SU-DHL-6 (cell line): ENCODE measurements around the gene DBX1.

ENCODE experiments used
- H2AFZ ChIP-seq: fragments of 200-600 bp; sonication (generic); 2 replicates; pipeline ENCODE4 v1.6.1; 2014; ENCODE audit warnings: low read depth, mild to moderate bottlenecking, moderate library complexity, mixed read lengths, antibody characterized with exemption, low read length; ENCODE audit not compliant: severe bottlenecking
- H3F3A ChIP-seq: fragments of 200-600 bp; shearing (Covaris generic); 2 replicates; pipeline ENCODE4 v1.6.0; 2016; ENCODE audit warnings: antibody characterized with exemption, mild to moderate bottlenecking; ENCODE audit not compliant: insufficient read depth
- H3K27ac ChIP-seq: fragments of 200-600 bp; sonication (generic); 2 replicates; pipeline ENCODE4 v1.5.1; 2016; ENCODE audit warnings: low read depth, mild to moderate bottlenecking, low read length, moderate library complexity, mixed read lengths
- H3K27me3 ChIP-seq: fragments of 200-600 bp; sonication (generic), shearing (Covaris generic); 2 replicates; pipeline ENCODE4 v1.6.0; 2014; ENCODE audit warnings: mild to moderate bottlenecking, low read length
- H3K36me3 ChIP-seq: fragments of 200-600 bp; sonication (generic); 2 replicates; pipeline ENCODE4 v1.6.1; 2014; ENCODE audit warnings: mild to moderate bottlenecking, low read length, mixed read lengths
- H3K4me2 ChIP-seq: fragments of 300-600, 200-600 bp; shearing (Covaris generic), sonication (generic); 2 replicates; pipeline ENCODE4 v1.6.0; 2014; ENCODE audit warnings: low read length, low read depth, mild to moderate bottlenecking; ENCODE audit not compliant: poor library complexity, severe bottlenecking
- H3K4me3 ChIP-seq: fragments of 200-600 bp; sonication (generic); 2 replicates; pipeline ENCODE4 v1.5.1; 2014; ENCODE audit warnings: antibody characterized with exemption, low read length, mild to moderate bottlenecking, mixed read lengths; ENCODE audit not compliant: insufficient read depth, poor library complexity, severe bottlenecking
- H3K79me2 ChIP-seq: fragments of 200-600 bp; sonication (generic); 2 replicates; pipeline ENCODE4 v1.6.1; 2014; ENCODE audit warnings: mild to moderate bottlenecking, low read length, moderate library complexity; ENCODE audit not compliant: insufficient read depth
- H3K9ac ChIP-seq: fragments of 200-600 bp; sonication (generic); 2 replicates; pipeline ENCODE4 v1.7.0; 2014; ENCODE audit warnings: mild to moderate bottlenecking, low read length
- H3K9me2 ChIP-seq: fragments of 200-600 bp; sonication (generic); replicated peaks from 2 replicates; pipeline ENCODE4 v1.6.1; 2014; ENCODE audit warnings: low read length; ENCODE audit not compliant: insufficient read depth
- H3K9me3 ChIP-seq: fragments of 200-600 bp; sonication (generic); 2 replicates; pipeline ENCODE4 v1.6.1; 2014; ENCODE audit warnings: low read length, mixed read lengths; ENCODE audit not compliant: insufficient read depth
- H4K20me1 ChIP-seq: fragments of 200-600 bp; sonication (generic); 2 replicates; pipeline ENCODE4 v1.6.1; 2014; ENCODE audit warnings: low read depth, mild to moderate bottlenecking, antibody characterized with exemption, low read length, moderate library complexity, mixed read lengths
- CTCF ChIP-seq: fragments of 200-600 bp; sonication (generic); IDR thresholded peaks from one replicate; pipeline ENCODE4 v1.5.1; 2017; ENCODE audit warnings: antibody characterized with exemption, mild to moderate bottlenecking, low read length, moderate library complexity; ENCODE audit not compliant: insufficient read depth, poor library complexity, severe bottlenecking
- EZH2phosphoT487 ChIP-seq: fragments of 200-600 bp; sonication (generic), shearing (Covaris generic); conservative IDR thresholded peaks from 2 replicates; pipeline ENCODE4 v1.6.1; 2018; ENCODE audit warnings: mild to moderate bottlenecking, antibody characterized with exemption, low read length, moderate library complexity, mixed read lengths

The DBX1 gene

GRCh38 chr11:20197881-20198280, 37.6 kb upstream of the DBX1 start:
- H3K9me2 ChIP-seq, result no peaks in the 10 kb centered on the region
- TF ChIP-seq CTCF (no peak), EZH2phosphoT487 (no peak)
- H3K79me2 ChIP-seq, result no peaks in the 10 kb centered on the region
- H3K36me3 ChIP-seq, result no peaks in the 10 kb centered on the region
- H3K9ac ChIP-seq, result no peak overlapping the region
- no peak overlapping the region for H3K4me2 ChIP-seq
- no peak overlapping the region for H3K27ac ChIP-seq
- no peaks in the 10 kb centered on the region for H3K9me3 ChIP-seq
- no peaks in the 10 kb centered on the region for H3F3A ChIP-seq
- H3K27me3 ChIP-seq, result no peaks in the 10 kb centered on the region
- H3K4me3 ChIP-seq, result no peak overlapping the region
- no peaks in the 10 kb centered on the region for H4K20me1 ChIP-seq
- no peak overlapping the region for H2AFZ ChIP-seq

GRCh38 chr11:20194470-20194869, 34.2 kb upstream of the DBX1 start:
- H3F3A ChIP-seq, result no peaks in the 10 kb centered on the region
- H3K36me3 ChIP-seq, result no peaks in the 10 kb centered on the region
- H4K20me1 ChIP-seq, result no peaks in the 10 kb centered on the region
- no peak overlapping the region for H3K9ac ChIP-seq
- H3K4me2 ChIP-seq, result no peak overlapping the region
- H2AFZ ChIP-seq, result no peak overlapping the region
- H3K9me2 ChIP-seq, result no peaks in the 10 kb centered on the region
- no peaks in the 10 kb centered on the region for H3K79me2 ChIP-seq
- no peak overlapping the region for H3K27ac ChIP-seq
- no peaks in the 10 kb centered on the region for H3K9me3 ChIP-seq
- TF ChIP-seq EZH2phosphoT487, result no peak
- no peak for TF ChIP-seq CTCF
- no peak overlapping the region for H3K4me3 ChIP-seq
- no peaks in the 10 kb centered on the region for H3K27me3 ChIP-seq

GRCh38 chr11:20193307-20193706, 33.0 kb upstream of the DBX1 start:
- Histone ChIP-seq H4K20me1 (no peaks in the 10 kb centered on the region), H3K27me3 (no peaks in the 10 kb centered on the region), H3K4me3 (no peak overlapping the region), H3F3A (no peaks in the 10 kb centered on the region), H3K79me2 (no peaks in the 10 kb centered on the region), H3K4me2 (no peak overlapping the region), H3K9me2 (no peaks in the 10 kb centered on the region), H3K9me3 (no peaks in the 10 kb centered on the region), H2AFZ (no peak overlapping the region), H3K9ac (no peak overlapping the region), H3K27ac (no peak overlapping the region), H3K36me3 (no peaks in the 10 kb centered on the region)
- TF ChIP-seq CTCF, result no peak
- TF ChIP-seq EZH2phosphoT487, result no peak
